Measurements from ENCODE around the gene STAG1.
"Not testable (repeated sequence)": the region's sequence is repeated elsewhere in the genome, so short reads cannot be mapped to it uniquely, and the experiment has no call there.

STAG1 gene

GRCh38 chr3:136490646-136491405 lies 261.4 kb downstream of the STAG1 start:
- no peak for DNase-seq

- DNase-seq = no peak
Observed at GRCh38 chr3:136485777-136486176, 266.4 kb downstream of the STAG1 start.

- DNase-seq = no peak
Observed at GRCh38 chr3:136476280-136476679, 275.9 kb downstream of the STAG1 start.

- not testable (repeated sequence) for DNase-seq
Observed at GRCh38 chr3:136474876-136475275, 277.3 kb downstream of the STAG1 start.

GRCh38 chr3:136473716-136474326 lies 278.4 kb downstream of the STAG1 start:
- DNase-seq = no peak

- no peak for DNase-seq
Observed at GRCh38 chr3:136465296-136465695, 286.9 kb downstream of the STAG1 start.

GRCh38 chr3:136464502-136464901 lies 287.7 kb downstream of the STAG1 start:
- DNase-seq = no peak

GRCh38 chr3:136463170-136463569 lies 289.0 kb downstream of the STAG1 start:
- DNase-seq = no peak

GRCh38 chr3:136457793-136458192 lies 294.4 kb downstream of the STAG1 start:
- no peak for DNase-seq

GRCh38 chr3:136456196-136456595 lies 296.0 kb downstream of the STAG1 start:
- no peak for DNase-seq

- DNase-seq = no peak
Observed at GRCh38 chr3:136444581-136444980, 307.6 kb downstream of the STAG1 start.

GRCh38 chr3:136437043-136437442 lies 315.1 kb downstream of the STAG1 start:
- no peak for DNase-seq

GRCh38 chr3:136434429-136434828 lies 317.7 kb downstream of the STAG1 start:
- DNase-seq = no peak

GRCh38 chr3:136432685-136433084 lies 319.5 kb downstream of the STAG1 start:
- no peak for DNase-seq

GRCh38 chr3:136428167-136428566 lies 324.0 kb downstream of the STAG1 start:
- DNase-seq = no peak

- DNase-seq = no peak
Observed at GRCh38 chr3:136427236-136427635, 324.9 kb downstream of the STAG1 start.

- DNase-seq = no peak
Observed at GRCh38 chr3:136414476-136414875, 337.7 kb downstream of the STAG1 start.

- no peak for DNase-seq
Observed at GRCh38 chr3:136412307-136412706, 339.9 kb downstream of the STAG1 start.

GRCh38 chr3:136409549-136409948 lies 342.6 kb downstream of the STAG1 start:
- DNase-seq = no peak

GRCh38 chr3:136404056-136404455 lies 348.1 kb downstream of the STAG1 start:
- DNase-seq = no peak

- no peak for DNase-seq
Observed at GRCh38 chr3:136396916-136397315, 355.3 kb downstream of the STAG1 start.

GRCh38 chr3:136390574-136390973 lies 361.6 kb downstream of the STAG1 start:
- DNase-seq = no peak

- no peak for DNase-seq
Observed at GRCh38 chr3:136387031-136387430, 365.1 kb downstream of the STAG1 start.

- DNase-seq = no peak
Observed at GRCh38 chr3:136385457-136385856, 366.7 kb downstream of the STAG1 start.

- DNase-seq = no peak
Observed at GRCh38 chr3:136381051-136381450, 371.1 kb downstream of the STAG1 start.
